Activated naive CD8-positive, alpha-beta T cell treated with anti-CD3 and anti-CD28 coated beads, Interleukin-2, amount 10 ng/mL, durations not matched to agents 7 days and 5 days (primary cell): Measurements from ENCODE around the gene ICAM1. TPM values are rescaled to one million over a fixed set of nuclear protein-coding genes. Genes with fewer than 3 reads are reported as not detected.

ENCODE experiments used
- ATAC-seq: fragments of 150-1000 bp; cut with Tn5 transposase; one replicate; pipeline ENCODE4 v1.10.0; 2021; ENCODE audit warnings: low read depth, moderate library complexity
- POLR2A ChIA-PET: fragments of 350-600 bp; sonication (Branson Sonifier 250); formaldehyde crosslinking; loops from one replicate; lab custom pipeline; 2021; ENCODE audit warnings: antibody characterized with exemption; lab: Charles Lee
- DNase-seq: peaks from one replicate; pipeline ENCODE4 v3.0.0; 2021
- H3K27ac Mint-ChIP-seq: one replicate; pipeline ENCODE4 v1.8.0; 2022; ENCODE audit warnings: mild to moderate bottlenecking, mixed read lengths
- H3K27me3 Mint-ChIP-seq: one replicate; pipeline ENCODE4 v1.8.0; 2022; ENCODE audit warnings: mild to moderate bottlenecking, moderate library complexity, mixed read lengths
- H3K36me3 Mint-ChIP-seq: one replicate; pipeline ENCODE4 v1.8.0; 2021; ENCODE audit warnings: mild to moderate bottlenecking, mixed read lengths
- H3K4me1 Mint-ChIP-seq: one replicate; pipeline ENCODE4 v1.8.0; 2021; ENCODE audit warnings: mixed read lengths
- H3K4me3 Mint-ChIP-seq: one replicate; pipeline ENCODE4 v1.8.0; 2022; ENCODE audit warnings: mild to moderate bottlenecking, moderate library complexity, mixed read lengths
- H3K9me3 Mint-ChIP-seq: one replicate; pipeline ENCODE4 v1.8.0; 2021; ENCODE audit warnings: mixed read lengths
- total RNA-seq, 2 experiments: library from RNA; stranded (reverse); gene quantifications; one replicate each; pipeline ENCODE4 v1.2.3, GENCODE V29; 2021

Gene ICAM1
- total RNA-seq, 2 experiments from 2014 or later = 9.5 to 11.7 TPM

- POLR2A ChIA-PET = interaction anchor here (0.6 to 3.2 kb wide), 7 partner anchors 13 to 194 kb away, joined by 3 to 11 read pairs (median 4); partner anchors contain the start of genes DNMT1, ICAM1 and TYK2
- Mint-ChIP-seq H3K27ac (peak within 1 kb of the TSS; percentile 96), H3K36me3 (peaks cover 16% of the 10 kb centered on the region), H3K27me3 (no peaks in the 10 kb centered on the region), H3K9me3 (no peaks in the 10 kb centered on the region), H3K4me1 (peaks cover 24% of the 10 kb centered on the region), H3K4me3 (peak within 1 kb of the TSS; percentile 94)
- DNase-seq (peak; percentile 94), ATAC-seq (peak; percentile 99)
These were observed 18.9 kb upstream of the ICAM1 start, which contains the start of gene MRPL4 for GRCh38 chr19:10251792-10252694. MRPL4 (plus strand) TSS chr19:10252214; CDS start chr19:10252254, 40 bp downstream.

GRCh38 chr19:10252707-10253106 is 18.2 kb upstream of the ICAM1 start:
- DNase-seq (no peak), ATAC-seq (no peak)
- Mint-ChIP-seq H3K9me3 (no peaks in the 10 kb centered on the region), H3K4me3 (peak overlapping the region; percentile 94), H3K36me3 (peaks cover 23% of the 10 kb centered on the region), H3K27ac (peak overlapping the region; percentile 96), H3K27me3 (no peaks in the 10 kb centered on the region), H3K4me1 (peaks cover 24% of the 10 kb centered on the region)
- POLR2A ChIA-PET = interaction anchor here (1.1 kb wide), 1 partner anchor 16 kb away, joined by 3 read pairs; no protein-coding TSS in a partner anchor

- Mint-ChIP-seq H3K4me3 (no peak overlapping the region), H3K4me1 (peaks cover 31% of the 10 kb centered on the region), H3K9me3 (no peaks in the 10 kb centered on the region), H3K27ac (peak overlapping the region; percentile 38), H3K27me3 (no peaks in the 10 kb centered on the region), H3K36me3 (peaks cover 27% of the 10 kb centered on the region)
- DNase-seq (no peak), ATAC-seq (no peak)
- POLR2A ChIA-PET = no interaction called here
These were observed 16.7 kb upstream of the ICAM1 start for GRCh38 chr19:10254244-10254643.

GRCh38 chr19:10255358-10255757 is 15.6 kb upstream of the ICAM1 start:
- Mint-ChIP-seq H3K4me1 (peaks cover 32% of the 10 kb centered on the region), H3K4me3 (no peak overlapping the region), H3K36me3 (peaks cover 30% of the 10 kb centered on the region), H3K9me3 (no peaks in the 10 kb centered on the region), H3K27ac (no peak overlapping the region), H3K27me3 (no peaks in the 10 kb centered on the region)
- POLR2A ChIA-PET = no interaction called here
- no peak for ATAC-seq
- no peak for DNase-seq

GRCh38 chr19:10256551-10256950 is 14.4 kb upstream of the ICAM1 start:
- Mint-ChIP-seq H3K9me3 (no peaks in the 10 kb centered on the region), H3K4me3 (no peak overlapping the region), H3K27ac (no peak overlapping the region), H3K27me3 (no peaks in the 10 kb centered on the region), H3K36me3 (peaks cover 30% of the 10 kb centered on the region), H3K4me1 (peaks cover 30% of the 10 kb centered on the region)
- POLR2A ChIA-PET = interaction anchor here (0.6 kb wide), 1 partner anchor 160 kb away, joined by 3 read pairs; no protein-coding TSS in a partner anchor
- ATAC-seq (no peak), DNase-seq (no peak)

GRCh38 chr19:10256970-10257615 is 13.8 kb upstream of the ICAM1 start:
- H3K9me3 Mint-ChIP-seq = no peaks in the 10 kb centered on the region
- ATAC-seq (no peak), DNase-seq (no peak)
- no peak overlapping the region for H3K4me3 Mint-ChIP-seq
- H3K4me1 Mint-ChIP-seq = peaks cover 30% of the 10 kb centered on the region
- peak overlapping the region; percentile 1 for H3K27ac Mint-ChIP-seq
- POLR2A ChIA-PET = interaction anchor here (0.6 kb wide), 1 partner anchor 160 kb away, joined by 3 read pairs; no protein-coding TSS in a partner anchor
- H3K36me3 Mint-ChIP-seq = peaks cover 30% of the 10 kb centered on the region
- H3K27me3 Mint-ChIP-seq = no peaks in the 10 kb centered on the region

- ATAC-seq = no peak
- Mint-ChIP-seq H3K4me1 (peaks cover 26% of the 10 kb centered on the region), H3K36me3 (peaks cover 30% of the 10 kb centered on the region), H3K27ac (no peak overlapping the region), H3K9me3 (no peaks in the 10 kb centered on the region), H3K27me3 (no peaks in the 10 kb centered on the region), H3K4me3 (no peak overlapping the region)
- POLR2A ChIA-PET = interaction anchor here (0.6 to 2.0 kb wide), 6 partner anchors 11 to 287 kb away, joined by 3 to 16 read pairs (median 4); partner anchors contain the start of gene TYK2
- no peak for DNase-seq
These were observed 12.7 kb upstream of the ICAM1 start for GRCh38 chr19:10258080-10258710.

- POLR2A ChIA-PET = interaction anchor here (0.6 to 2.0 kb wide), 7 partner anchors 10 to 286 kb away, joined by 3 to 16 read pairs (median 4); partner anchors contain the start of gene TYK2
- Mint-ChIP-seq H3K36me3 (peaks cover 27% of the 10 kb centered on the region), H3K9me3 (no peaks in the 10 kb centered on the region)
These were observed 11.6 kb upstream of the ICAM1 start for GRCh38 chr19:10259162-10259905.

GRCh38 chr19:10260141-10260584 is 10.8 kb upstream of the ICAM1 start:
- Mint-ChIP-seq H3K27ac (peak overlapping the region; percentile 51), H3K27me3 (no peaks in the 10 kb centered on the region), H3K4me3 (no peak overlapping the region), H3K36me3 (peaks cover 21% of the 10 kb centered on the region), H3K9me3 (no peaks in the 10 kb centered on the region), H3K4me1 (peaks cover 15% of the 10 kb centered on the region)
- POLR2A ChIA-PET = interaction anchor here (1.0 to 2.0 kb wide), 3 partner anchors 10 to 129 kb away, joined by 5 to 16 read pairs (median 5); partner anchors contain the start of gene TYK2
- DNase-seq = no peak
- ATAC-seq = peak; percentile 32

More at GRCh38 chr19:10259162-10259905, 11.6 kb upstream of the ICAM1 start:
- Mint-ChIP-seq H3K27me3 (no peaks in the 10 kb centered on the region), H3K27ac (no peak overlapping the region), H3K4me1 (peaks cover 19% of the 10 kb centered on the region), H3K4me3 (no peak overlapping the region)
- DNase-seq (peak; percentile 78), ATAC-seq (peak; percentile 70)

- no peak overlapping the region for H3K4me3 Mint-ChIP-seq
- H3K36me3 Mint-ChIP-seq = peaks cover 7% of the 10 kb centered on the region
- DNase-seq (no peak), ATAC-seq (no peak)
- no peak overlapping the region for H3K27ac Mint-ChIP-seq
- POLR2A ChIA-PET = interaction anchor here (0.6 kb wide), 1 partner anchor 104 kb away, joined by 5 read pairs; no protein-coding TSS in a partner anchor
- no peaks in the 10 kb centered on the region for H3K27me3 Mint-ChIP-seq
- peaks cover 13% of the 10 kb centered on the region for H3K4me1 Mint-ChIP-seq
- no peaks in the 10 kb centered on the region for H3K9me3 Mint-ChIP-seq
These were observed 8.1 kb upstream of the ICAM1 start for GRCh38 chr19:10262771-10263170.

- POLR2A ChIA-PET = interaction anchor here (0.6 kb wide), 1 partner anchor 45 kb away, joined by 3 read pairs; no protein-coding TSS in a partner anchor
- no peak for DNase-seq
- no peaks in the 10 kb centered on the region for H3K27me3 Mint-ChIP-seq
These were observed 4.2 kb upstream of the ICAM1 start for GRCh38 chr19:10266706-10267105.

GRCh38 chr19:10268071-10268470 is 2.8 kb upstream of the ICAM1 start:
- POLR2A ChIA-PET = interaction anchor here (2.0 to 4.7 kb wide), 2 partner anchors 23 to 120 kb away, joined by 25 to 60 read pairs; partner anchors contain the start of gene ICAM5
- no peaks in the 10 kb centered on the region for H3K9me3 Mint-ChIP-seq
- H3K36me3 Mint-ChIP-seq = no peaks in the 10 kb centered on the region
- DNase-seq (no peak), ATAC-seq (no peak)
- H3K4me3 Mint-ChIP-seq = no peak overlapping the region
- H3K4me1 Mint-ChIP-seq = peaks cover 21% of the 10 kb centered on the region
- peak overlapping the region; percentile 56 for H3K27ac Mint-ChIP-seq
- H3K27me3 Mint-ChIP-seq = no peaks in the 10 kb centered on the region

More at GRCh38 chr19:10266706-10267105, 4.2 kb upstream of the ICAM1 start:
- no peaks in the 10 kb centered on the region for H3K36me3 Mint-ChIP-seq
- H3K27ac Mint-ChIP-seq = no peak overlapping the region
- no peaks in the 10 kb centered on the region for H3K9me3 Mint-ChIP-seq
- H3K4me1 Mint-ChIP-seq = peaks cover 15% of the 10 kb centered on the region
- ATAC-seq = no peak
- no peak overlapping the region for H3K4me3 Mint-ChIP-seq
